Upper lobe of left lung (tissue), 6 donors: ENCODE results near the gene ASTN1. TPM values are rescaled to one million over a fixed set of nuclear protein-coding genes. Genes with fewer than 3 reads are reported as not detected.

ENCODE experiments used
- ATAC-seq, 2 donors: fragments of 200-7000 bp; cut with Tn5 transposase; one replicate each; pipeline ENCODE4 v1.9.1; 2022; ENCODE audit warnings: mild to moderate bottlenecking in 2 of 2, moderate library complexity in 2 of 2; ENCODE audit not compliant: low FRiP score in 2 of 2
- DNase-seq, 2 donors: peaks; one replicate each; pipeline ENCODE4 v3.0.0-alpha.2; 2019 to 2020
- H3K27ac ChIP-seq, 4 donors: fragments of 200-600 bp; sonication (generic); one replicate each; pipeline ENCODE4 v1.5.1; 2016 to 2019
- H3K27me3 ChIP-seq, 4 donors: fragments of 200-600 bp; sonication (generic); one replicate each; pipeline ENCODE4 v1.5.1; 2017 to 2019
- H3K36me3 ChIP-seq, 4 donors: fragments of 200-600 bp; sonication (generic); one replicate each; pipeline ENCODE4 v1.5.1; 2016 to 2019
- H3K4me1 ChIP-seq, 4 donors: fragments of 200-600 bp; sonication (generic); one replicate each; pipeline ENCODE4 v1.5.1; 2018 to 2019
- H3K4me3 ChIP-seq, 4 donors: fragments of 200-600 bp; sonication (generic); one replicate each; pipeline ENCODE4 v1.5.1; 2017 to 2019; ENCODE audit warnings: mild to moderate bottlenecking in 2 of 4, moderate library complexity in 1 of 4
- H3K9me3 ChIP-seq, 4 donors: fragments of 200-600 bp; sonication (generic); one replicate each; pipeline ENCODE4 v1.5.1; 2018 to 2019
- CTCF ChIP-seq, 6 experiments: fragments of 450-650 bp in 4 of 6; fragments of 200-600 bp in 2 of 6; sonication (generic) in 2 of 6; IDR thresholded peaks; one replicate each; pipeline ENCODE4 v1.5.1; 2016 to 2019; ENCODE audit warnings: antibody characterized with exemption in 6 of 6
- EP300 ChIP-seq, 4 donors: sonication (generic); formaldehyde crosslinking; IDR thresholded peaks; one replicate each; pipeline ENCODE4 v1.5.1; 2017; ENCODE audit warnings: antibody characterized with exemption in 4 of 4, control low read depth in 2 of 4
- POLR2A ChIP-seq, 4 donors: fragments of 450-650 bp; IDR thresholded peaks; one replicate each; pipeline ENCODE4 v1.5.1; 2016 to 2017; ENCODE audit warnings: antibody characterized with exemption in 4 of 4, mild to moderate bottlenecking in 2 of 4
- POLR2AphosphoS5 ChIP-seq, 2 donors: sonication (generic); formaldehyde crosslinking; IDR thresholded peaks; one replicate each; pipeline ENCODE4 v1.5.1; 2017; ENCODE audit warnings: antibody characterized with exemption in 2 of 2
- WGBS, 2 donors: methylation state at CpG; one replicate each; pipeline ENCODE4 v1.1.5; 2017 to 2018; 5-methylcytosine and 5-hydroxymethylcytosine counted together
- total RNA-seq, 6 donors: library from RNA; depleted of rRNA in 4 of 6; stranded (reverse); fragments of >200 nt in 4 of 6; gene quantifications; one replicate each; pipeline versions ENCODE4 v1.1.0 to v1.2.1, GENCODE V29; 2016 to 2021
- donor health status: DM: no; HTN: no; CAD: no; lungs with moderate emphysema.
- donor health status: DM: no; HTN: yes; CAD: no; lungs with severe emphysema.

Gene ASTN1
- total RNA-seq, 6 donors from 2014 or later: 0.15 to 1.0 (median 0.32) TPM; not detected in 2

GRCh38 chr1:176961678-176962077 lies 202.8 kb downstream of the ASTN1 start:
- ATAC-seq: no peak
- no peaks in the 10 kb centered on the region for H3K4me1 ChIP-seq
- H3K9me3 ChIP-seq: no peaks in the 10 kb centered on the region
- no peak for TF ChIP-seq CTCF (IDR thresholded peaks at IDR 0.05)
- no peak for TF ChIP-seq POLR2A (IDR thresholded peaks at IDR 0.05)
- no peak for TF ChIP-seq POLR2AphosphoS5 (IDR thresholded peaks at IDR 0.05)
- no peak for TF ChIP-seq EP300 (IDR thresholded peaks at IDR 0.05)
- no peak overlapping the region for H3K4me3 ChIP-seq
- 72 to 85% methylated on average over 2 of the region's 2 CpGs for WGBS, 2 donors
- H3K27ac ChIP-seq: no peak overlapping the region
- no peaks in the 10 kb centered on the region for H3K36me3 ChIP-seq
- H3K27me3 ChIP-seq: no peaks in the 10 kb centered on the region
- no peak for DNase-seq

- Histone ChIP-seq H3K4me1 (no peaks in the 10 kb centered on the region), H3K4me3 (no peak overlapping the region), H3K36me3 (no peaks in the 10 kb centered on the region), H3K9me3 (no peaks in the 10 kb centered on the region), H3K27ac (no peak overlapping the region), H3K27me3 (no peaks in the 10 kb centered on the region)
- DNase-seq: no peak
- 40 to 64% methylated on average over 2 to 3 of the region's 3 CpGs for WGBS, 2 donors
- TF ChIP-seq EP300 (IDR thresholded peaks at IDR 0.05) (no peak), POLR2A (IDR thresholded peaks at IDR 0.05) (no peak), POLR2AphosphoS5 (IDR thresholded peaks at IDR 0.05) (no peak), CTCF (IDR thresholded peaks at IDR 0.05) (no peak)
- ATAC-seq: no peak
Observed at GRCh38 chr1:176959191-176959820, 205.2 kb downstream of the ASTN1 start.

GRCh38 chr1:176957603-176958002 lies 206.9 kb downstream of the ASTN1 start:
- TF ChIP-seq EP300 (IDR thresholded peaks at IDR 0.05) (no peak), POLR2A (IDR thresholded peaks at IDR 0.05) (no peak), POLR2AphosphoS5 (IDR thresholded peaks at IDR 0.05) (no peak), CTCF (IDR thresholded peaks at IDR 0.05) (no peak)
- WGBS, 2 donors: 93 to 94% methylated on average over 10 of the region's 10 CpGs

GRCh38 chr1:176954242-176954641 lies 210.3 kb downstream of the ASTN1 start:
- ATAC-seq: no peak
- DNase-seq: no peak
- no peaks in the 10 kb centered on the region for H3K36me3 ChIP-seq
- no peaks in the 10 kb centered on the region for H3K4me1 ChIP-seq
- H3K4me3 ChIP-seq: no peak overlapping the region
- no peak overlapping the region for H3K27ac ChIP-seq
- H3K9me3 ChIP-seq: no peaks in the 10 kb centered on the region
- TF ChIP-seq EP300 (IDR thresholded peaks at IDR 0.05) (no peak), CTCF (IDR thresholded peaks at IDR 0.05) (no peak), POLR2A (IDR thresholded peaks at IDR 0.05) (no peak), POLR2AphosphoS5 (IDR thresholded peaks at IDR 0.05) (no peak)
- H3K27me3 ChIP-seq: no peaks in the 10 kb centered on the region

More at GRCh38 chr1:176957603-176958002, 206.9 kb downstream of the ASTN1 start:
- ATAC-seq: no peak
- no peaks in the 10 kb centered on the region for H3K27me3 ChIP-seq
- no peak overlapping the region for H3K27ac ChIP-seq
- DNase-seq: no peak
- no peaks in the 10 kb centered on the region for H3K9me3 ChIP-seq
- no peak overlapping the region for H3K4me3 ChIP-seq
- H3K4me1 ChIP-seq: no peaks in the 10 kb centered on the region
- H3K36me3 ChIP-seq: no peaks in the 10 kb centered on the region

GRCh38 chr1:176950736-176951324 lies 213.7 kb downstream of the ASTN1 start:
- DNase-seq (no peak), ATAC-seq (no peak)
- Histone ChIP-seq H3K4me3 (no peak overlapping the region), H3K4me1 (no peaks in the 10 kb centered on the region), H3K36me3 (no peaks in the 10 kb centered on the region), H3K9me3 (no peaks in the 10 kb centered on the region), H3K27ac (no peak overlapping the region), H3K27me3 (no peaks in the 10 kb centered on the region)
- TF ChIP-seq CTCF (IDR thresholded peaks at IDR 0.05): no peak
- TF ChIP-seq POLR2AphosphoS5 (IDR thresholded peaks at IDR 0.05): no peak
- no peak for TF ChIP-seq POLR2A (IDR thresholded peaks at IDR 0.05)
- no peak for TF ChIP-seq EP300 (IDR thresholded peaks at IDR 0.05)
- WGBS, 2 donors: 53 to 79% methylated on average over 2 of the region's 2 CpGs
